GM12891 (cell line): Measurements from ENCODE around the gene HMG20A.

Source experiments
- POLR2A ChIP-seq: IDR thresholded peaks from 2 replicates; pipeline ENCODE4 v1.6.1; 2011; ENCODE audit warnings: low read depth, low read length, control low read depth
- POLR2AphosphoS5 ChIP-seq: IDR thresholded peaks from 2 replicates; pipeline ENCODE4 v1.6.1; 2011; ENCODE audit warnings: low read depth, low read length, control low read depth

DNA sequence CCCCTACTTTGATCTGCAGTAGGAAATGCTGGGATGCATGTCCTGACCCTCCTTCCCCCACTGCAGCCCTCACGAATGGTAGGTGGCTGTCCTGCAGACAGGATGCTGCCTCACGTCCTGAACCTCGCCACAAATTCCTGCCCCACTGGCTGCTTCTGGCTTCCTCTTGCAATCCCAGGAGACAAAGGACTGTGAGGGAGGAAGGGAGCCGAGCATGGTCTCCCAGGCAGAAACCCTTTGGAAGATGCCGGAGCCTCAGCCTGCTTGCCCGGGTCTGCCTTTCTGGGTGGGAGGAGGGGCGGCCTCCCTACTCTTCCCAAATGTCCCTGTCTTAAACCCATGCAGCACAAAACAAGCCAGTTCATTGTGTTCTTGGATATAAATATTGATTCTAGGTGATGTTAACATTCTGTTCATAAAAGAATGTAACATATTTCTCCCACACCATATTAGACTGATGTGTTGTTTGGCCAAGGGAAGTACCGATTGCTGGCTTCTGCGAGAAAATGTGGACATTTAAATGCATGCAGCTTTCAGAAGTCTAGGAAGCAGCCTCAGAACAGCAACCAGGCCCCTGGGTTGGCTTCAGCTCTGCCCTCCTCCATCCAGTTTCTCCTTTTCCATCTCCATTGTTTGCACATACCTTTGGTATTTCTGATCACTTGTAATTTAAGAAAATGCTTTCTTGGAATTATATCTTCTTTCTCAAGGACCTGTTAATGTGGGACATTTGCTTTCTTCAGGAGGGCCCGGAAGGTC, 75.3 kb downstream of the HMG20A start:
- TF ChIP-seq POLR2A: no peak
- TF ChIP-seq POLR2AphosphoS5: no peak
